Measurements from ENCODE around the gene ZNF644.

The ZNF644 gene

DNA sequence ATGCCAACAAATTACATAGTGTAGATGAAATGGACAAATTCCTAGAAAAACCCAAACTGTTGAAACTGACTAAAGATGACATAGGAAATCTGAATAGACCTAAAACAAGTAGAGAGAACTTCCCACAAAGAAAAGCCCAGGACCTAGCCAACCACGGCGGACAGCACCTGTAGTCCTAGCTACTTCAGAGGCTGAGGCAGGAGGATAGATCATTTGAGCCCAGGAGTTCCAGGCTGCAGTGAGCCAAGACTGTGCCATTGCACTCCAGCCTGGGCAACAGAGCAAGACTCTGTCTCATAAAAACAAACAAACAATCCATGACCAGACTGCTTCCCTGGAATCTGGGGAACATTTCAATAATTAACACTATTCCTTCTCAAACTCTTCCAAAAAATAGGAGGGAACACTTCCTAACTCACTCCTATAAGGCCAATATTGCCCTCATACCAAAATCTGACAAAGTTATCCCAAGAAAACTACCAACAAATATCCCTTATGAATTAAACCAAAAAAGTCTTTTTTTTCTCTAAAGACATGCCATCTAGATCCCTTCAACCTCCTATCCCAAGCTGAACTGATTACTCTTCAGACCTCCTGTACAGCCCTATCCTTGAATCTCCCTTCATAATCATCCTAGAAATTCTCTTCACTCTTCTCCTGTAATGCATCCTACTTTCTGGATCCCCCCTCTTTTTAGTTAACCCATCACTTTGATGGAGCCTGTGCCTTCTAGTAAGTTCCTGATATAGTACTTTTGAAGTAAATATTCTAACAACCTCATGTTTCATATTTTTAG, 15.5 kb downstream of the ZNF644 start:
- DNase-seq (ENCODE audit: low read depth): no peak
- no peaks in the 10 kb centered on the region for H3K27me3 ChIP-seq (replicated peaks; ENCODE audit: control insufficient read depth, insufficient read depth, low read length)
- H3K36me3 ChIP-seq (ENCODE audit: control insufficient read depth, insufficient read depth, low read length, severe bottlenecking): no peaks in the 10 kb centered on the region

DNA sequence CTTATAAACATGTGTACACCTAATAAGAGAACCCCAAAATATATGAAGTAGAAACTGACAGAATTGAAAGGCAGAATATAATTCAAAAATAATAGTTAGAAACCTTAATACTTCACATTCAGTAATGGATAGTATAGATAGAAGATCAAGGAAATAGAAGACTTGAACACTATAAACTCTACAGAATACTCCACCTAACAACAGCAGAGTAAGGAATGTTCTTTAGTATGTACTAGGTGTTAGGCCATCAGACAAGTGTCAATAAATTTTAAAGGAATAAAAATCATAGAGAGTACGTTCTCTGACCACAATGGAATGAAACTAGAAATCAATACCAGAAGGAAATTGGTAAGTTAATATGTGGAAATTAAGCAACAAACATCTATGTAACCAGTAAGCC, 16.6 kb downstream of the ZNF644 start:
- H3K36me3 ChIP-seq (ENCODE audit: control insufficient read depth, insufficient read depth, low read length, severe bottlenecking): no peaks in the 10 kb centered on the region
- H3K4me1 ChIP-seq (ENCODE audit: control insufficient read depth, insufficient read depth, low read length): peaks cover 4% of the 10 kb centered on the region
- no peak overlapping the region for H3K9ac ChIP-seq (ENCODE audit: low read length)
- no peaks in the 10 kb centered on the region for H3K9me3 ChIP-seq (ENCODE audit: control insufficient read depth, low read length)
- no peak overlapping the region for H3K4me3 ChIP-seq (ENCODE audit: low read length)
- no peaks in the 10 kb centered on the region for H3K27me3 ChIP-seq (replicated peaks; ENCODE audit: control insufficient read depth, insufficient read depth, low read length)
- DNase-seq (ENCODE audit: low read depth): no peak

More for the DNA sequence above, 15.5 kb downstream of the ZNF644 start:
- Histone ChIP-seq H3K4me3 (ENCODE audit: low read length) (no peak overlapping the region), H3K9ac (ENCODE audit: low read length) (no peak overlapping the region), H3K4me1 (ENCODE audit: control insufficient read depth, insufficient read depth, low read length) (peaks cover 4% of the 10 kb centered on the region), H3K9me3 (ENCODE audit: control insufficient read depth, low read length) (no peaks in the 10 kb centered on the region)

DNA sequence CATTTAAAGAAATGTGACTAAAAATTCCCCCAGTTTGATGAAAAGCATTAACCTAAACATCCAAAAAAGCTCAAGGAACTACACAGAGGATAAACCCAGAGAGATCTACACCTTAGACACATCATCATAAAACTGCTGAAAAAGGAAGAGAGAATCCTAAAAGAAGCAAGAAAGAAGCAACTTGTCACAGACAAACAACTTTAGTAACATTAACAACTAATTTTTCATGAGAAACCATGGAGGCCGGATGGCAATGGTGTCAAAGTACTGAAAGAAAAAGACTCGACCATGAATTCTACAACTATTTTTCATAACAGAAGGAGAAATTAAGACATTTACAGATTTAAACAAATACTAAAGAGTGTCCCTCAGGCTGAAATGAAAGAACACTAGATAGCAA, 17.7 kb downstream of the ZNF644 start:
- Histone ChIP-seq H3K36me3 (ENCODE audit: control insufficient read depth, insufficient read depth, low read length, severe bottlenecking) (no peaks in the 10 kb centered on the region), H3K27me3 (replicated peaks; ENCODE audit: control insufficient read depth, insufficient read depth, low read length) (no peaks in the 10 kb centered on the region), H3K9me3 (ENCODE audit: control insufficient read depth, low read length) (no peaks in the 10 kb centered on the region), H3K4me3 (ENCODE audit: low read length) (no peak overlapping the region), H3K9ac (ENCODE audit: low read length) (no peak overlapping the region), H3K4me1 (ENCODE audit: control insufficient read depth, insufficient read depth, low read length) (peaks cover 4% of the 10 kb centered on the region)
- no peak for DNase-seq (ENCODE audit: low read depth)

DNA sequence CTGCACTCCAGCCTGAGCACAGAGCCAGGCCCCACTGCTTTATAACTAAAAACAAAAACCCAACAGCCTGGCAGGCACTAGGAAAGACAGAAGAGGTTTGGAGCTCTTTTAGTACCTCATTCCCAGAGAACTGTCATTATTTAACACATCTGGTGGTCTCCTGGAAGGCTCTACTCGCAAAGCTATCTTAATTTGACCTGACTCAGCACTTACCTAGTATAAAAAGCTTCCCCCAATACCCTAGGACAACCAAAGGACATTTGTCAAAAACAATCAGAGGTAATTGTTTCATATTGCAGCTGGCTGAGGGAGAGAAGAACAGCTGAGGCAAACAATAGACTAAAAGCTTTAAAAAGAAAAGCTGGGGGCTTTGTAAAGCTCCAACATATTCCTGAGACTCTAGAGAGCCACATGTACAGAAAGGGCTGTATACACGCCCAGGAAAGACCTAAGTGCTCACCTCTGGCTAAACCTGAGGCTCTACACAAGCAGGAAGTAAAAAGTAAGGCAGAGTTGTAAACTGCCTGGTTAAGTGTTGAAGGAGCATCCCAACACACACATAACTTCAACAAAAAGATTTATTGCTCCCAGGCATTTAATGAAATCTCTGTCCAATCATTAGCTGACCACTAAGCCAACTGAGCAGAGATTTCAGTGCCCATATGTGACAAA, 25.0 kb downstream of the ZNF644 start:
- peaks cover 3% of the 10 kb centered on the region for H3K4me1 ChIP-seq (ENCODE audit: control insufficient read depth, insufficient read depth, low read length)
- H3K27me3 ChIP-seq (replicated peaks; ENCODE audit: control insufficient read depth, insufficient read depth, low read length): no peaks in the 10 kb centered on the region
- no peaks in the 10 kb centered on the region for H3K36me3 ChIP-seq (ENCODE audit: control insufficient read depth, insufficient read depth, low read length, severe bottlenecking)
- H3K9me3 ChIP-seq (ENCODE audit: control insufficient read depth, low read length): no peaks in the 10 kb centered on the region
- no peak overlapping the region for H3K9ac ChIP-seq (ENCODE audit: low read length)
- no peak overlapping the region for H3K4me3 ChIP-seq (ENCODE audit: low read length)
- DNase-seq (ENCODE audit: low read depth): no peak

DNA sequence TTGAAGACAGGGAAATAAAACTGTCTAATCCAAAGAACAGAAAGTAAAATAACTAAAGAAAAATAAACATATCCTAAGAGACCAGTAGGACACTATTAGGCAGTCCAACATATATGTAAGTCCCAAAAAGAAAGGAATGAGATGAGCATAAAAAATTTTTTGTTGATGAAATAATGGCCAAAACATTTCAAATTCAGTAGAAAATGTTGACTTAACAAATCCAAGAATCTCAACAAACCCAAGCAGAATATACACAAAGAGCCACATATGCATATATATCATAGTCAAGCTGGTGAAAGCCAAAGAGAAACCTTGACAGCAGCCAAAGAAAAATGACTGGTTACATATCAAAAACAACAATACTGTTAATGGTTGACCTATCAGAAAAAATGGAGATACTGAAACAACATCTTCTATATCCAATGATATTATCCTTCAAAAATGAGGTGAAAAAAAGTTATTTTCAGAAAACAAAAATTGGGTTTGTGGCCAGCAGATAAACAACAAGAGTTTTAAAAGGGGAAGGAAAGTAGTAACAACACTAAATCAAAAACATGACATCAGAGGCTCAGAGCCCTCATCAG, 26.4 kb downstream of the ZNF644 start:
- no peak for DNase-seq (ENCODE audit: low read depth)
- Histone ChIP-seq H3K27me3 (replicated peaks; ENCODE audit: control insufficient read depth, insufficient read depth, low read length) (no peaks in the 10 kb centered on the region), H3K36me3 (ENCODE audit: control insufficient read depth, insufficient read depth, low read length, severe bottlenecking) (no peaks in the 10 kb centered on the region), H3K4me1 (ENCODE audit: control insufficient read depth, insufficient read depth, low read length) (peaks cover 3% of the 10 kb centered on the region), H3K4me3 (ENCODE audit: low read length) (no peak overlapping the region), H3K9ac (ENCODE audit: low read length) (no peak overlapping the region), H3K9me3 (ENCODE audit: control insufficient read depth, low read length) (no peaks in the 10 kb centered on the region)

DNA sequence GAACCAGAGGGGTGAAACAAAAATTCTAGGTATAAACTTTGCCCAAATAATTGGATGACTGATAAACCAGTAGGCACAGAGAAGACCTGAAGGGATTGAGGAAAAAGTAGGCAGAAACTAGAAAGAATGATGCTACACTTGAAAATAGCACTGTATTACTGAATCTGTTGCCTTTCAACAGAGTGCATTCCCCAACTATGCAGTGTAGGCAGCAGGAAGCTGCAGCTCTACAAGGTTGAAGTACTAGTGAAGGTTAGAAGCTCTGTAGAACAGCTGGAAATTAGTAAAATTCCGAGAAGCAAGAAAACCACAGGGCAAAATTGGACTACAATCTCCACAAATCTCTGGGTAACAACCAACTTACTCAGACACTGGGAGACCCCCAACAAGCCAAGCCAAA, 27.4 kb downstream of the ZNF644 start:
- Histone ChIP-seq H3K4me1 (ENCODE audit: control insufficient read depth, insufficient read depth, low read length) (peaks cover 3% of the 10 kb centered on the region), H3K9me3 (ENCODE audit: control insufficient read depth, low read length) (no peaks in the 10 kb centered on the region), H3K9ac (ENCODE audit: low read length) (no peak overlapping the region), H3K4me3 (ENCODE audit: low read length) (no peak overlapping the region), H3K27me3 (replicated peaks; ENCODE audit: control insufficient read depth, insufficient read depth, low read length) (no peaks in the 10 kb centered on the region), H3K36me3 (ENCODE audit: control insufficient read depth, insufficient read depth, low read length, severe bottlenecking) (no peaks in the 10 kb centered on the region)
- DNase-seq (ENCODE audit: low read depth): no peak

DNA sequence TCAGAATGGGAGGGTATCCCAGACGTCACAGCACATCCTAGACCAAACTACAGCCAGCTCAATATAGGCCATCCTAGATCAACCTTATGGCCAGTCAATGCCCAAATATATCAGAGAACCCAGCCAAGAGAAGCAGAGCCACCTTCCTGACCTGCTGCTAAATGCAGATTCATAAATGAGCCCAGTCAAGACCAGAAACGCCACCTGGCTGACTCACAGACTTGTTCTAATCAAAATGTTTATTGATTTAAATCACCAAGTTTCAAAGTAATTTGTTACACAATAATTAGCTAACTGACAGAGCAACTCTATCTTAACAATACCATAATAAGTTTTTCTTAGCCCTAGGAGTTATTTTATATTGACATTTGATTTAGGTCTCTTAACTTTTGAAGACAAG, 28.6 kb downstream of the ZNF644 start:
- Histone ChIP-seq H3K36me3 (ENCODE audit: control insufficient read depth, insufficient read depth, low read length, severe bottlenecking) (no peaks in the 10 kb centered on the region), H3K27me3 (replicated peaks; ENCODE audit: control insufficient read depth, insufficient read depth, low read length) (no peaks in the 10 kb centered on the region), H3K9me3 (ENCODE audit: control insufficient read depth, low read length) (peaks cover under 1% of the 10 kb centered on the region), H3K4me1 (ENCODE audit: control insufficient read depth, insufficient read depth, low read length) (peaks cover 3% of the 10 kb centered on the region), H3K4me3 (ENCODE audit: low read length) (no peak overlapping the region), H3K9ac (ENCODE audit: low read length) (no peak overlapping the region)
- no peak for DNase-seq (ENCODE audit: low read depth)

DNA sequence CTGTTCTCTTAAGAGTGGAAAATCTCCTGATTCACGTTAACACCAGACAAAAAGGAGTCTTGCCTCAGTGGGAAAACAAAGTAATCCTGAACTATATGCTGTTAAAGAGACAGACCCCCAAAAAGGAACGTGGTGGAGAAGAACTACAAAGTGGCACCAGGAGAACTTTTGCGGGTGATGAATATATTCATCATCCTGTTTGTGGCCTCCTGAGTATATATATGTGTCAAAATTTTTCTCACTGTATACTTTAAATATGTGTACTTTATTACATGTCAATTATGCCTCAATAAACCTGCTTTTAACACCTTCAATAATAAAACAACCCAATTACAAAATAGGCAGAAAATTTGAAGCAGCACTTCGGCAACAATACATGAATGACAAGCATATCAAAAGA, 31.1 kb downstream of the ZNF644 start:
- Histone ChIP-seq H3K9ac (ENCODE audit: low read length) (no peak overlapping the region), H3K27me3 (replicated peaks; ENCODE audit: control insufficient read depth, insufficient read depth, low read length) (no peaks in the 10 kb centered on the region), H3K4me3 (ENCODE audit: low read length) (no peak overlapping the region), H3K36me3 (ENCODE audit: control insufficient read depth, insufficient read depth, low read length, severe bottlenecking) (no peaks in the 10 kb centered on the region), H3K9me3 (ENCODE audit: control insufficient read depth, low read length) (peaks cover 7% of the 10 kb centered on the region), H3K4me1 (ENCODE audit: control insufficient read depth, insufficient read depth, low read length) (peaks cover 3% of the 10 kb centered on the region)
- DNase-seq (ENCODE audit: low read depth): no peak

DNA sequence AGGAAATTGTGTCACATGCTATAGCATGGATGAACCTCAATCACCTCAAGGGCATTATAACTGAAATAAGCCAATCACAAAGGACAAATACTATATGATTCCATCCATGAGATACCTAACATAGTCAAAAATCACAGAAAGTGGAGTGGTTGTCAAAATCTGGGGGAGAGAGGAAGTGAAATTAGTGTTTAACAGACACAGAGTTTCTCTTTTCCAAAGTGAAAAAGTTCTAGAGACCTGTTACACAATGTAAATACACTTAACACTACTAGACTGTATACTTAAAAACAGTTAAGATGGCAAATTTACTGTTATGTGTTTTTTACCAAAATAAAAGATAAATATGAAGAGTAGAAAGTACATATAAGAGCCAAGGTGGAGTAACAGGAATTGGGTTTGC, 31.8 kb downstream of the ZNF644 start:
- Histone ChIP-seq H3K36me3 (ENCODE audit: control insufficient read depth, insufficient read depth, low read length, severe bottlenecking) (no peaks in the 10 kb centered on the region), H3K27me3 (replicated peaks; ENCODE audit: control insufficient read depth, insufficient read depth, low read length) (no peaks in the 10 kb centered on the region), H3K9me3 (ENCODE audit: control insufficient read depth, low read length) (peaks cover 7% of the 10 kb centered on the region), H3K4me3 (ENCODE audit: low read length) (no peak overlapping the region), H3K9ac (ENCODE audit: low read length) (no peak overlapping the region), H3K4me1 (ENCODE audit: control insufficient read depth, insufficient read depth, low read length) (peaks cover 3% of the 10 kb centered on the region)
- DNase-seq (ENCODE audit: low read depth): no peak

DNA sequence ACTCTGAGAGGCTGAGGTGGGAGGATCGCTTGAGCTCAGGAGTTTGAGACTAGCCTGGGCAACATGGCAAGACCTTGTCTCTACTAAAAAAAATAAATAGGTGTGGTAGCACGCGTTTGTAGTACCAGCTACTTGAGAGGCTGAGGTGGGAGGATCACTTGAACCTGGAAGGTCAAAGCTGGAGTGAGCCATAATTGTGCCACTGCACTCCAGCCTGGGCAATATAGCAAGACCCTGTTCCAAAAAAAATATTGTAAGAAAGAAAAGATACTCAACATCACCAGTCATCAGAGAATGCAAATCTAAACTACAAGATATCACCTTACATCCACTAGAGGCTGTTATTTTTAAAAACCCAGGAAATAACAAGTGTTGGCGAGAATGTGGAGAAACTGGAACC, 32.5 kb downstream of the ZNF644 start:
- peaks cover 3% of the 10 kb centered on the region for H3K4me1 ChIP-seq (ENCODE audit: control insufficient read depth, insufficient read depth, low read length)
- H3K36me3 ChIP-seq (ENCODE audit: control insufficient read depth, insufficient read depth, low read length, severe bottlenecking): no peaks in the 10 kb centered on the region
- no peaks in the 10 kb centered on the region for H3K27me3 ChIP-seq (replicated peaks; ENCODE audit: control insufficient read depth, insufficient read depth, low read length)
- peaks cover 7% of the 10 kb centered on the region for H3K9me3 ChIP-seq (ENCODE audit: control insufficient read depth, low read length)
- H3K9ac ChIP-seq (ENCODE audit: low read length): no peak overlapping the region
- no peak for DNase-seq (ENCODE audit: low read depth)
- H3K4me3 ChIP-seq (ENCODE audit: low read length): no peak overlapping the region

DNA sequence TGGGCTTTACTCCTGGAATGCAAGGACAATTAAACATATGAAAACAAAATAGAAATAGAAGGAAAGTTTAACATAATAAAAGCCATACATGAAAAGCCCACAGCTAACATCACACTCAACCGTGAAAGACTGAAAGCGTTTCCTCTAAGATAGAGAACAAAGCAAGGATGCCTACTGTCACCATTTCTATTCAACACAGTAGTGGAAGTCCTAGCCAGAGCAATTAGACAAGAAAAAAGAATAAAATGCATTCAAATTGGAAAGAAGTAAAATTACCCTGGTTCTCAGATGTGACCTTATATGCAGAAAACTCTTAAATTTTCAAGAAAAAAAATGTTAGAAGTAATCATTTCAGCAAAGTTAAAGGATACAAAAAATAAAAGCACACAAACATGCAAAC, 34.0 kb downstream of the ZNF644 start:
- Histone ChIP-seq H3K9ac (ENCODE audit: low read length) (no peak overlapping the region), H3K4me1 (ENCODE audit: control insufficient read depth, insufficient read depth, low read length) (no peaks in the 10 kb centered on the region), H3K27me3 (replicated peaks; ENCODE audit: control insufficient read depth, insufficient read depth, low read length) (no peaks in the 10 kb centered on the region), H3K4me3 (ENCODE audit: low read length) (no peak overlapping the region), H3K36me3 (ENCODE audit: control insufficient read depth, insufficient read depth, low read length, severe bottlenecking) (peaks cover 3% of the 10 kb centered on the region), H3K9me3 (ENCODE audit: control insufficient read depth, low read length) (peaks cover 7% of the 10 kb centered on the region)
- DNase-seq (ENCODE audit: low read depth): no peak

Measured in adipocyte (in vitro differentiated cells).